Measurements from ENCODE around the gene RTN1. TPM values are rescaled to one million over a fixed set of nuclear protein-coding genes. Genes with fewer than 3 reads are reported as not detected.

Gene RTN1
- total and polyA plus RNA-seq, 8 donors = 0.61 to 10.6 (median 2.4) TPM; not detected in 2

- 41 to 58% (median 46%) methylated on average over 2 of the region's 2 CpGs for WGBS, 5 donors
- H3K4me3 ChIP-seq = no peak overlapping the region
- DNase-seq = no peak
- TF ChIP-seq CTCF (IDR thresholded peaks at IDR 0.05) (no peak), POLR2AphosphoS5 (IDR thresholded peaks at IDR 0.05) (no peak), POLR2A (IDR thresholded peaks at IDR 0.05) (no peak), EP300 (IDR thresholded peaks at IDR 0.05) (no peak)
- intact Hi-C loops (cut with DNase I; ENCODE audit: low total_unique reads) = no loop called here
- H3K27ac ChIP-seq = no peak overlapping the region
- no peaks in the 10 kb centered on the region for H3K36me3 ChIP-seq
- peaks cover 0 to 9% (median 0%) of the 10 kb centered on the region in 4 donors for H3K4me1 ChIP-seq
- no peaks in the 10 kb centered on the region for H3K27me3 ChIP-seq
- no peaks in the 10 kb centered on the region for H3K9me3 ChIP-seq
Observed at GRCh38 chr14:59583755-59584154, 286.8 kb downstream of the RTN1 start.

- WGBS, 5 donors = 77 to 84% (median 81%) methylated on average over 23 of the region's 23 CpGs
Observed at GRCh38 chr14:59582845-59583509, 287.6 kb downstream of the RTN1 start.

GRCh38 chr14:59582161-59582560 is 288.4 kb downstream of the RTN1 start:
- WGBS, 5 donors = 83 to 96% (median 87%) methylated on average over 3 of the region's 3 CpGs
- intact Hi-C loops (cut with DNase I; ENCODE audit: low total_unique reads) = no loop called here
- peaks cover 0 to 9% (median 0%) of the 10 kb centered on the region in 4 donors for H3K4me1 ChIP-seq
- no peaks in the 10 kb centered on the region for H3K36me3 ChIP-seq
- H3K9me3 ChIP-seq = no peaks in the 10 kb centered on the region
- no peak for DNase-seq
- H3K27ac ChIP-seq = no peak overlapping the region
- H3K4me3 ChIP-seq = no peak overlapping the region
- no peaks in the 10 kb centered on the region for H3K27me3 ChIP-seq
- TF ChIP-seq POLR2AphosphoS5 (IDR thresholded peaks at IDR 0.05) = no peak
- no peak for TF ChIP-seq CTCF (IDR thresholded peaks at IDR 0.05)
- TF ChIP-seq EP300 (IDR thresholded peaks at IDR 0.05) = no peak
- TF ChIP-seq POLR2A (IDR thresholded peaks at IDR 0.05) = no peak

More at GRCh38 chr14:59582845-59583509, 287.6 kb downstream of the RTN1 start:
- peaks cover 0 to 9% (median 0%) of the 10 kb centered on the region in 4 donors for H3K4me1 ChIP-seq
- TF ChIP-seq EP300 (IDR thresholded peaks at IDR 0.05) (no peak), POLR2A (IDR thresholded peaks at IDR 0.05) (no peak), POLR2AphosphoS5 (IDR thresholded peaks at IDR 0.05) (no peak), CTCF (IDR thresholded peaks at IDR 0.05) (no peak)
- no peaks in the 10 kb centered on the region for H3K36me3 ChIP-seq
- H3K4me3 ChIP-seq = no peak overlapping the region
- DNase-seq = no peak
- no peaks in the 10 kb centered on the region for H3K27me3 ChIP-seq
- intact Hi-C loops (cut with DNase I; ENCODE audit: low total_unique reads) = no loop called here
- H3K27ac ChIP-seq = no peak overlapping the region
- H3K9me3 ChIP-seq = no peaks in the 10 kb centered on the region

- intact Hi-C loops (cut with DNase I; ENCODE audit: low total_unique reads) = no loop called here
- no peaks in the 10 kb centered on the region for H3K36me3 ChIP-seq
- no peaks in the 10 kb centered on the region for H3K9me3 ChIP-seq
- TF ChIP-seq POLR2AphosphoS5 (IDR thresholded peaks at IDR 0.05) (no peak), EP300 (IDR thresholded peaks at IDR 0.05) (no peak), CTCF (IDR thresholded peaks at IDR 0.05) (no peak), POLR2A (IDR thresholded peaks at IDR 0.05) (no peak)
- no peak overlapping the region for H3K4me3 ChIP-seq
- WGBS, 5 donors = 71 to 93% (median 86%) methylated on average over 2 of the region's 2 CpGs
- peaks cover 0 to 8% (median 7%) of the 10 kb centered on the region in 3 donors for H3K27me3 ChIP-seq
- H3K27ac ChIP-seq = no peak overlapping the region
- no peak for DNase-seq
- peaks cover 4 to 12% (median 8%) of the 10 kb centered on the region in 4 donors for H3K4me1 ChIP-seq
Observed at GRCh38 chr14:59580911-59581310, 289.7 kb downstream of the RTN1 start.
